ENCODE measurements around the gene LINC01488.

The LINC01488 gene

GRCh38 chr11:69479591-69480271 lies 1.7 kb upstream of the LINC01488 start:
- DNase-seq (ENCODE audit: low spot score): no peak
- FAIRE-seq: no peak

- DNase-seq (ENCODE audit: low spot score): no peak
Measured at GRCh38 chr11:69480547-69481392, 693 bp upstream of the LINC01488 start.

GRCh38 chr11:69482322-69482721 lies 859 bp downstream of the LINC01488 start:
- DNase-seq (ENCODE audit: low spot score) (no peak), FAIRE-seq (no peak)

More at GRCh38 chr11:69480547-69481392, 693 bp upstream of the LINC01488 start:
- no peak for FAIRE-seq

- no peak for FAIRE-seq
- DNase-seq (ENCODE audit: low spot score): no peak
Measured at GRCh38 chr11:69483170-69483569, 1.7 kb downstream of the LINC01488 start.

GRCh38 chr11:69483691-69484426 lies 2.4 kb downstream of the LINC01488 start:
- FAIRE-seq (no peak), DNase-seq (ENCODE audit: low spot score) (no peak)

GRCh38 chr11:69484427-69485259 lies 3.2 kb downstream of the LINC01488 start:
- FAIRE-seq (no peak), DNase-seq (ENCODE audit: low spot score) (no peak)

- DNase-seq (ENCODE audit: low spot score) (no peak), FAIRE-seq (no peak)
Measured at GRCh38 chr11:69485337-69486041, 4.0 kb downstream of the LINC01488 start.

- FAIRE-seq: no peak
- DNase-seq (ENCODE audit: low spot score): no peak
Measured at GRCh38 chr11:69486056-69486772, 4.8 kb downstream of the LINC01488 start.

- no peak for DNase-seq (ENCODE audit: low spot score)
- no peak for FAIRE-seq
Measured at GRCh38 chr11:69486773-69487291, 5.4 kb downstream of the LINC01488 start.

- no peak for DNase-seq (ENCODE audit: low spot score)
- FAIRE-seq: no peak
Measured at GRCh38 chr11:69487391-69487790, 5.9 kb downstream of the LINC01488 start.

- FAIRE-seq: no peak
Measured at GRCh38 chr11:69487849-69488542, 6.5 kb downstream of the LINC01488 start.

GRCh38 chr11:69488543-69488940 lies 7.1 kb downstream of the LINC01488 start:
- FAIRE-seq: no peak
- DNase-seq (ENCODE audit: low spot score): no peak

More at GRCh38 chr11:69487849-69488542, 6.5 kb downstream of the LINC01488 start:
- no peak for DNase-seq (ENCODE audit: low spot score)

- FAIRE-seq (no peak), DNase-seq (ENCODE audit: low spot score) (no peak)
Measured at GRCh38 chr11:69489031-69489745, 7.7 kb downstream of the LINC01488 start.

- DNase-seq (ENCODE audit: low spot score): no peak
- no peak for FAIRE-seq
Measured at GRCh38 chr11:69489746-69490365, 8.4 kb downstream of the LINC01488 start.

GRCh38 chr11:69490516-69490915 lies 9.1 kb downstream of the LINC01488 start:
- no peak for FAIRE-seq
- no peak for DNase-seq (ENCODE audit: low spot score)

- DNase-seq (ENCODE audit: low spot score) (no peak), FAIRE-seq (no peak)
Measured at GRCh38 chr11:69491071-69492031, 9.9 kb downstream of the LINC01488 start.
